ENCODE measurements around the gene LRRC46.

LRRC46 gene

DNA sequence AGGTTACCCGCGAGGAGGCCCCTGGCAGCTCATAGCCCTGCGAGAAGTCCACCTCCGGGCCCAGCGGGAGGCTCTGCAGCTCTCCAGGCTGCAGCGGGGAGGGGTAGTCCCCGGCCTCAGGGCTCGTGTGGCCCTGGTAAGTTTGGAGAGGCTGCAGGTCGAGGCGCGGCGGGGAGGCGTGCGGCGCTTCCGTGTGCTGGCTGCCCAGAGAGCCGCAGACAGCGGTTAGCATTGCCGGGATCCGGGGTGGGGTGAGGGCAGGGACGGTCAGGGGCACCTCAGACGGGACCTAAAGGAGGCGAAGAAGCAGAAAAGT lies 16.7 kb downstream of the LRRC46 start:
- Histone ChIP-seq H3K4me3 (IDR thresholded peaks at IDR 0.05; ENCODE audit: insufficient read depth, low read depth, low read length) (no peak overlapping the region), H4K20me1 (ENCODE audit: insufficient read depth) (no peaks in the 10 kb centered on the region), H3K27ac (no peak overlapping the region), H3K79me2 (ENCODE audit: insufficient read depth, low read depth) (no peaks in the 10 kb centered on the region), H3K4me2 (no peak overlapping the region), H3K9ac (no peak overlapping the region), H3K36me3 (ENCODE audit: insufficient read depth) (no peaks in the 10 kb centered on the region), H3K4me1 (ENCODE audit: low read depth, poor library complexity, severe bottlenecking) (no peaks in the 10 kb centered on the region), H3K27me3 (ENCODE audit: insufficient read depth, low read depth) (peaks cover 81% of the 10 kb centered on the region), H2AFZ (ENCODE audit: low read depth) (no peak overlapping the region)
- TF ChIP-seq, protein P1, sequence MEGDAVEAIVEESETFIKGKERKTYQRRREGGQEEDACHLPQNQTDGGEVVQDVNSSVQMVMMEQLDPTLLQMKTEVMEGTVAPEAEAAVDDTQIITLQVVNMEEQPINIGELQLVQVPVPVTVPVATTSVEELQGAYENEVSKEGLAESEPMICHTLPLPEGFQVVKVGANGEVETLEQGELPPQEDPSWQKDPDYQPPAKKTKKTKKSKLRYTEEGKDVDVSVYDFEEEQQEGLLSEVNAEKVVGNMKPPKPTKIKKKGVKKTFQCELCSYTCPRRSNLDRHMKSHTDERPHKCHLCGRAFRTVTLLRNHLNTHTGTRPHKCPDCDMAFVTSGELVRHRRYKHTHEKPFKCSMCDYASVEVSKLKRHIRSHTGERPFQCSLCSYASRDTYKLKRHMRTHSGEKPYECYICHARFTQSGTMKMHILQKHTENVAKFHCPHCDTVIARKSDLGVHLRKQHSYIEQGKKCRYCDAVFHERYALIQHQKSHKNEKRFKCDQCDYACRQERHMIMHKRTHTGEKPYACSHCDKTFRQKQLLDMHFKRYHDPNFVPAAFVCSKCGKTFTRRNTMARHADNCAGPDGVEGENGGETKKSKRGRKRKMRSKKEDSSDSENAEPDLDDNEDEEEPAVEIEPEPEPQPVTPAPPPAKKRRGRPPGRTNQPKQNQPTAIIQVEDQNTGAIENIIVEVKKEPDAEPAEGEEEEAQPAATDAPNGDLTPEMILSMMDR (conservative IDR thresholded peaks at IDR 0.05; ENCODE audit: low read depth, low read length): no peak

DNA sequence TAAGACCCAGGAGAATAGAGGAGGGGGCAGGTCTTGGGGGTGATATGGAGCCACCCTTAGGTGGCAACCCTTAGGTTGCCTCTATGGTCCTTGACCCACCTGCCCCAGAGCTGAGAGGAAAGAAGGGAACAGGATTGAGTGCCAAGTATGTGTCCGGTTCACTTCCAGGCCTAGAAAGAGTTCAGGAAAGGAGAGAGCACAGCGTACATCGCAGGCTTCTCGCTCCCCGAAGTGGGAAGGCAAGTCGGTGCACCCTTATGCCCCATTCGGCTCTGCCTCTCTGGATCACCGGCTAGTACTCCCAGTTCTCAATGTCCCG lies 18.9 kb downstream of the LRRC46 start:
- no peaks in the 10 kb centered on the region for H3K4me1 ChIP-seq (ENCODE audit: low read depth, poor library complexity, severe bottlenecking)
- peaks cover 99% of the 10 kb centered on the region for H3K27me3 ChIP-seq (ENCODE audit: insufficient read depth, low read depth)
- H3K4me2 ChIP-seq: no peak overlapping the region
- H3K4me3 ChIP-seq (IDR thresholded peaks at IDR 0.05; ENCODE audit: insufficient read depth, low read depth, low read length): no peak overlapping the region
- no peak overlapping the region for H3K9ac ChIP-seq
- H2AFZ ChIP-seq (ENCODE audit: low read depth): no peak overlapping the region
- H3K27ac ChIP-seq: no peak overlapping the region
- no peaks in the 10 kb centered on the region for H3K79me2 ChIP-seq (ENCODE audit: insufficient read depth, low read depth)
- H4K20me1 ChIP-seq (ENCODE audit: insufficient read depth): no peaks in the 10 kb centered on the region
- no peaks in the 10 kb centered on the region for H3K36me3 ChIP-seq (ENCODE audit: insufficient read depth)
- TF ChIP-seq, protein P1 (conservative IDR thresholded peaks at IDR 0.05; ENCODE audit: low read depth, low read length): no peak

DNA sequence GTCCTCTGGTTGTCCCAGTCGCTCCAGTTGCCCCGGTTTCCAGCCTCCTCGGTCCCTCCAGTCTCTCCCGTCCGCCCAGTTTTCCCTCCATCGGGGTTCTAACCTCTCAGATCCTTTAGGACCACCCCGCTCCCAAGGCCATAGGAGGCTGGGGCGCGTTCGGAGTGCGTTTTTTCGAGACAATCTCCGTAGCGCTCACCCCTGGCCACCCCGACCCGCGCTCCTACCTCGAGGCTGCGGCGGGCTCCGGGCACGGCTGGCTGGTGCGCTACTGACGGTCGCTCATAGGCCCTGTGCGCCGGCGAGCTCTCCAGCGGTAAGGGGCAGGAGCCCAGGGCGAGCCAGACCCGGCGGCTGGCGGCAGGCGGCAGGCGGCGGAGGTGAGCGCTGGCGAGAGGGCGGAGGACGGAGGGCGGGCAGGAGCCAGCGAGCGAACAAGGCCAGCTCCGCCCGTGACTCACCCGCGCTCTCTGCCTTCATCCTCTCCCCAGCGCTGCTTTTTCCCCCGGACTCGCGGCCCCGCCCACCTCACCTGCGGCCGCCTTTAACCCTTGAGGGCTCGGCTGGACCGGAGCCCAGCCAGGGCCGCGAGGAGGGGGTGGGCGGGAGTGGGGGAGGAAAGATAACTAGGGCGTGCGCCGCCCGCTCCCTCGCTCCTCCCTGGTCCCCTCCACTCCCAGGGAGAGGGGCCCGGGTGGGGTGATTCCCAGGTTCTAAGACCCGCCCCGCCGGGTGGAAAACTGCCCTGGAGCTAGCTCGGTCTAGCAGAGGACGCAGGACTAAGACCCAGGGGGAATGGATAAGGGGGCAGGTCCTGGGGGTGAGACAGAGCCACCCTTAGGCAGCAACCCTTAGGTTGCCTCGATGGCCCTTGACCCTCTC lies 19.5 kb downstream of the LRRC46 start, which contains the start of gene SP6:
Gene SP6 (minus strand): TSS at position 472 of the 882 bp plus-strand sequence. CDS start 2,734 bp downstream, outside the sequence.
- H3K79me2 ChIP-seq (ENCODE audit: insufficient read depth, low read depth): no peaks in the 10 kb centered on the region
- H4K20me1 ChIP-seq (ENCODE audit: insufficient read depth): no peaks in the 10 kb centered on the region
- TF ChIP-seq, protein P1 (conservative IDR thresholded peaks at IDR 0.05; ENCODE audit: low read depth, low read length): no peak
- no peaks in the 10 kb centered on the region for H3K4me1 ChIP-seq (ENCODE audit: low read depth, poor library complexity, severe bottlenecking)
- no peaks in the 10 kb centered on the region for H3K36me3 ChIP-seq (ENCODE audit: insufficient read depth)
- H3K27me3 ChIP-seq (ENCODE audit: insufficient read depth, low read depth): peaks cover 99% of the 10 kb centered on the region
- H3K4me3 ChIP-seq (IDR thresholded peaks at IDR 0.05; ENCODE audit: insufficient read depth, low read depth, low read length): no peak within 1 kb of the TSS
- no peak within 1 kb of the TSS for H2AFZ ChIP-seq (ENCODE audit: low read depth)
- H3K4me2 ChIP-seq: no peak within 1 kb of the TSS
- no peak within 1 kb of the TSS for H3K27ac ChIP-seq
- H3K9ac ChIP-seq: no peak within 1 kb of the TSS

DNA sequence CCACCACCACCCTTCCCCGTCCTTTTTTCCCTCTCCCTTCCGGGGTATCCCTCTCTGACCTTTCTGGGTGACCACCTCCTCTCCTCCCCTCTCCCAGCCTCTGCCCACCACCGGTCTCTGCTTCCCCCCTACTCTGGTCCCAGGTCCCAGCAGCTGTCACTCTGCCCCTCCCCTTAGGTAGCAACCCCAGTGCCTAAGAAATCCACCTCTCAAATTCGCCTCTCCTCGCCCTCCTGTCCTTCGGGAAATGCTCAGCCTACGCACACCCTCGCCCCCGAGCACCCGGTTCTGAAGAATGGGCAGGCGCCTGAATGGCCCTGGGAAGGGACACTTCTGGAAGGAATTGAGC lies 20.3 kb downstream of the LRRC46 start:
- TF ChIP-seq, protein P1 (conservative IDR thresholded peaks at IDR 0.05; ENCODE audit: low read depth, low read length): no peak
- Histone ChIP-seq H3K27ac (no peak overlapping the region), H3K4me3 (IDR thresholded peaks at IDR 0.05; ENCODE audit: insufficient read depth, low read depth, low read length) (no peak overlapping the region), H3K4me2 (no peak overlapping the region), H3K4me1 (ENCODE audit: low read depth, poor library complexity, severe bottlenecking) (no peaks in the 10 kb centered on the region), H4K20me1 (ENCODE audit: insufficient read depth) (no peaks in the 10 kb centered on the region), H3K9ac (no peak overlapping the region), H3K27me3 (ENCODE audit: insufficient read depth, low read depth) (peaks cover 99% of the 10 kb centered on the region), H2AFZ (ENCODE audit: low read depth) (no peak overlapping the region), H3K79me2 (ENCODE audit: insufficient read depth, low read depth) (no peaks in the 10 kb centered on the region), H3K36me3 (ENCODE audit: insufficient read depth) (no peaks in the 10 kb centered on the region)
